Measurements from ENCODE around the gene PIK3C3.

- TF ChIP-seq CTCF (IDR thresholded peaks at IDR 0.05; ENCODE audit: low read depth, low read length), result no peak
- TF ChIP-seq POLR2A (IDR thresholded peaks at IDR 0.05; ENCODE audit: extremely low read depth, insufficient read length), result no peak
- no peak for TF ChIP-seq MAX (IDR thresholded peaks at IDR 0.05; ENCODE audit: low read depth, low read length)
Measured at GRCh38 chr18:42094875-42095274, 139.8 kb downstream of the PIK3C3 start.

Measured in NB4 (cell line).